Ovary (tissue), 9 donors: ENCODE results near the gene ATP6V0A1. TPM values are rescaled to one million over a fixed set of nuclear protein-coding genes. Genes with fewer than 3 reads are reported as not detected.

Source experiments
- DNase-seq, 5 donors: peaks; one replicate each; pipeline ENCODE4 v3.0.0-alpha.2; 2019 to 2020
- H3K27ac ChIP-seq, 2 donors: fragments of 200-600 bp; one replicate each; pipeline versions ENCODE4 v1.5.1 to v1.8.0; 2019 to 2022
- H3K27me3 ChIP-seq: fragments of 200-600 bp; one replicate; pipeline ENCODE4 v1.8.0; 2022
- H3K36me3 ChIP-seq: fragments of 200-600 bp; sonication (generic); one replicate; pipeline ENCODE4 v1.5.1; 2019
- H3K4me1 ChIP-seq: one replicate; pipeline ENCODE4 v1.8.1; 2013; ENCODE audit warnings: mild to moderate bottlenecking, moderate library complexity; ENCODE audit not compliant: insufficient read depth
- H3K4me3 ChIP-seq: fragments of 200-600 bp; sonication (generic); one replicate; pipeline ENCODE4 v1.5.1; 2017
- H3K9me3 ChIP-seq, 2 donors: fragments of 200-600 bp in 1 of 2; sonication (generic) in 1 of 2; one replicate each; pipeline versions ENCODE4 v1.5.1 to v1.8.1; 2013 to 2019; ENCODE audit warnings: mild to moderate bottlenecking in 1 of 2, moderate library complexity in 1 of 2
- EP300 ChIP-seq: sonication (generic); formaldehyde crosslinking; IDR thresholded peaks from one replicate; pipeline ENCODE4 v1.6.1; 2017; ENCODE audit warnings: antibody characterized with exemption
- POLR2A ChIP-seq: fragments of 450-650 bp; IDR thresholded peaks from one replicate; pipeline ENCODE4 v1.6.1; 2017; ENCODE audit warnings: antibody characterized with exemption, mild to moderate bottlenecking, moderate library complexity
- WGBS, 3 donors: extraction: QIAGEN DNeasy Blood & Tissue Kit in 1 of 3; methylation state at CpG; one replicate each; pipeline versions ENCODE4 v1.1.5 to v1.1.7; 2013 to 2017; 5-methylcytosine and 5-hydroxymethylcytosine counted together
- intact Hi-C, 4 donors: fragments of 100-400 bp; cut with DNase I; formaldehyde crosslinking; loops; one replicate each; pipeline versions ENCODE4 v1.11.0 to v1.15.1; 2022 to 2023
- polyA plus RNA-seq, 2 donors: library from polyadenylated mRNA; stranded (reverse); fragments of 200-250 nt in 1 of 2; fragments of 350-450 nt in 1 of 2; fragmentation: Illumina TruSeq in 1 of 2; extraction: RNeasy Lipid Tissue Mini Kit (QIAGEN cat#74804) in 1 of 2; gene quantifications; one replicate each; pipeline ENCODE4 v1.2.3, GENCODE V29; 2013 to 2014
- total RNA-seq, 7 donors: library from RNA; depleted of rRNA in 2 of 7; stranded (reverse); fragments of >200 nt in 2 of 7; fragmentation: NEBNext Ultra II Directional in 3 of 7; extraction: Animal tissue kit (Norgen Biotek cat#: 25700) in 3 of 7; gene quantifications; one replicate each; pipeline versions ENCODE4 v1.1.0 to v1.2.4, GENCODE V29; 2016 to 2023
- TF ChIP-seq, protein P1 (sequence below), 3 donors: fragments of 450-650 bp in 2 of 3; fragments of 200-600 bp in 1 of 3; IDR thresholded peaks; one replicate each; pipeline versions ENCODE4 v1.5.1 to v1.8.0; 2016 to 2022; ENCODE audit warnings: antibody characterized with exemption in 3 of 3, mild to moderate bottlenecking in 1 of 3
- donor health status: DM: no; HTN: no; CAD: no; lungs with moderate emphysema.
- donor health status: DM: no; HTN: no; CAD: no.
- donor health status: Bipolar disorder and iron deficiency.
- donor health status: DM: yes; HTN: yes; CAD: no.
- donor health status: DM: no; HTN: no; CAD: no.
- donor health status: DM: yes; HTN: yes; CAD: no.

ATP6V0A1 gene
- total and polyA plus RNA-seq, 9 donors: 36.3 to 118 (median 74.1) TPM

DNA sequence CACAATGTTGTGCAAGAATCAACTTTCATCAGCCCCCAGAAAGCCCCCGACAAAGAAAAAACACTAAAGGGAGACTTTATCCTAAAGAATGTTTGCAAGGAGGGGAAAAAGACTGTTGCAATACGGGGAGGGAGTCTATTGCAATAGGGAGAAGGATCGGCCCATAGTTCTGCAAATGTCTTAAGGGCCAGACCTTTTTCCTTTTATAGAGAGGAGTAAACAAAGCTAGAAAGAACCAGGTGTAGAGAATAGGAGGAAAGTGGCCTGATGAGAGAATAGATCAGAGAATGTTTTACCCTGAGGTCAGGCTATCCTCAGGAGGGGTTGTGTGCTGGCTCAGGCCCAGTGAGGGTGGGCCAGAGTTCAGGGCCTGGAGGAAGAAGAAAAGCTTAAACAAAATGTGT lies 26.9 kb upstream of the ATP6V0A1 start:
- H3K4me3 ChIP-seq: no peak overlapping the region
- 24 to 39% (median 28%) methylated on average over 3 of the region's 3 CpGs for WGBS, 3 donors
- no peaks in the 10 kb centered on the region for H3K9me3 ChIP-seq
- no peak overlapping the region for H3K27ac ChIP-seq
- TF ChIP-seq POLR2A (no peak), EP300 (no peak)
- TF ChIP-seq, protein P1, sequence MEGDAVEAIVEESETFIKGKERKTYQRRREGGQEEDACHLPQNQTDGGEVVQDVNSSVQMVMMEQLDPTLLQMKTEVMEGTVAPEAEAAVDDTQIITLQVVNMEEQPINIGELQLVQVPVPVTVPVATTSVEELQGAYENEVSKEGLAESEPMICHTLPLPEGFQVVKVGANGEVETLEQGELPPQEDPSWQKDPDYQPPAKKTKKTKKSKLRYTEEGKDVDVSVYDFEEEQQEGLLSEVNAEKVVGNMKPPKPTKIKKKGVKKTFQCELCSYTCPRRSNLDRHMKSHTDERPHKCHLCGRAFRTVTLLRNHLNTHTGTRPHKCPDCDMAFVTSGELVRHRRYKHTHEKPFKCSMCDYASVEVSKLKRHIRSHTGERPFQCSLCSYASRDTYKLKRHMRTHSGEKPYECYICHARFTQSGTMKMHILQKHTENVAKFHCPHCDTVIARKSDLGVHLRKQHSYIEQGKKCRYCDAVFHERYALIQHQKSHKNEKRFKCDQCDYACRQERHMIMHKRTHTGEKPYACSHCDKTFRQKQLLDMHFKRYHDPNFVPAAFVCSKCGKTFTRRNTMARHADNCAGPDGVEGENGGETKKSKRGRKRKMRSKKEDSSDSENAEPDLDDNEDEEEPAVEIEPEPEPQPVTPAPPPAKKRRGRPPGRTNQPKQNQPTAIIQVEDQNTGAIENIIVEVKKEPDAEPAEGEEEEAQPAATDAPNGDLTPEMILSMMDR (IDR thresholded peaks at IDR 0.05): no peak
- H3K27me3 ChIP-seq: no peaks in the 10 kb centered on the region
- H3K36me3 ChIP-seq: no peaks in the 10 kb centered on the region
- H3K4me1 ChIP-seq: peaks cover 6% of the 10 kb centered on the region
- intact Hi-C loops: no loop called here
- peak in 1 of 5 donors; percentile 46 for DNase-seq

DNA sequence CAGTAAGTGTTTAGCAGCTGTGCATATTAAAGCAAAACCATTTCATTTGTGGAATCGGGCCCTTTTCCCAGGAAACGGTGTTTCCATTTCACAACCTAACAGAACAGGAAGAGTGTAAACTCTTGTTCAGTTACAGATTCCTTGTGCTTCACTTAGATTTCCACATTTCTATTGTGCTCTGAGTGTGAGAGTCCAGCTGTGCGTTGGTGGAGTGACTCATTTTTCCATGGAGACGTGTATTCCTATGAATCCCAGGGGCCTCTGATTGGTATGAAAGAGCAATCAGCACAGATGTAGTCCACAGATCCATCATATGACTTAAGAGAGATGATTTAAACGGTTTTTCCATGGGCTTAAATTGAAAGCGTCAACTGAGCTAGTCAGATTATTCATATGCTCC lies 22.3 kb upstream of the ATP6V0A1 start:
- H3K4me1 ChIP-seq: peaks cover 2% of the 10 kb centered on the region

DNA sequence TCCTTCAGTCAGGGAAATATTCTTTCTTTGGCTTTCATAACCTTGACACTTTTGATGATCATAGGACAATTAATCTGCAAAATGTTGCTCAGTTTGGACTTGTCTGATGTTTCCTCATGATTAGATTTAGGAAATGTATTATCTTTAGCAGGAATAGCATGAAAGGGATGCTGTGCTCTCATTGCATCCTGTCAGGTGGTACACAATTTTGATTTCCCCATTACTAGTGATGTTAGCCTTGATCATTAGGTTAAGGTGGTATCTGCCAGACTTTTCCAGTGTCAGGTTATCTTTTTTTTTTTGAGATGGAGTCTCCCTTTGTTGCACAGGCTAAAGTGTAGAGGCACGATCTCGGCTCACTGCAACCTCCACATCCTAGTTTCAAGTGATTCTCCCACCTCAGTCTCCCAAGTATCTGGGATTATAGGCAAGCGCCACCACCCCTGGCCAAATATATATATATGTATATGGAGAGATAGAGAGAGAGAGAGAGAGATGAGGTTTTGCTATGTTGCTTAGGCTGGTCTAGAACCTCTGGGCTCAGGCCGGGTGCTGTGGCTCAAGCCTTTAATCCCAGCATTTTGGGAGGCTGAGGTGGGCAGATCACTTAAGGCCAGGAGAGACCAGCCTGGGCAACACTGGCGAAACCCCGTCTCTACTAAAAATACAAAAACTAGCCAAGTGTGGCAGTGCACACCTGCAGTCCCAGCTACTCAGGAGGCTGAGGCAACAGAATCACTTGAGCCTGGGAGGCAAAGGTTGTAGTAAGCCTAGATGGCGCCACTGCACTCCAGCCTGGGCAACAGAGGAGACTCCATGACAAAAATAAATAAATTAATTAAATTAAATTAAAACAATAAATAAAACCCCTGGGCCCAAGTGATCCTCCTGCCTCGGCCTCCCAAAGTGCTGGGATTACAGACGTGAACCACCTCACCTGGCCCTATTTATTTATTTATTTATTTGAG lies 19.8 kb upstream of the ATP6V0A1 start:
- no peaks in the 10 kb centered on the region for H3K36me3 ChIP-seq
- no peaks in the 10 kb centered on the region for H3K27me3 ChIP-seq
- H3K4me1 ChIP-seq: no peaks in the 10 kb centered on the region
- DNase-seq: no peak
- H3K4me3 ChIP-seq: no peak overlapping the region
- H3K9me3 ChIP-seq: no peaks in the 10 kb centered on the region
- 91 to 95% (median 93%) methylated on average over 9 of the region's 9 CpGs for WGBS, 3 donors
- intact Hi-C loops: no loop called here
- no peak overlapping the region for H3K27ac ChIP-seq
- TF ChIP-seq EP300: no peak
- no peak for TF ChIP-seq POLR2A
- TF ChIP-seq, protein P1 (IDR thresholded peaks at IDR 0.05): no peak

More for the DNA sequence above, 22.3 kb upstream of the ATP6V0A1 start:
- intact Hi-C loops: no loop called here
- TF ChIP-seq, protein P1 (IDR thresholded peaks at IDR 0.05): no peak
- TF ChIP-seq POLR2A: no peak
- no peak for TF ChIP-seq EP300
- 24 to 34% (median 26%) methylated on average over 6 of the region's 6 CpGs for WGBS, 3 donors
- Histone ChIP-seq H3K27ac (no peak overlapping the region), H3K36me3 (no peaks in the 10 kb centered on the region), H3K4me3 (no peak overlapping the region), H3K9me3 (no peaks in the 10 kb centered on the region), H3K27me3 (no peaks in the 10 kb centered on the region)
- peak in 1 of 5 donors; percentile 48 for DNase-seq

DNA sequence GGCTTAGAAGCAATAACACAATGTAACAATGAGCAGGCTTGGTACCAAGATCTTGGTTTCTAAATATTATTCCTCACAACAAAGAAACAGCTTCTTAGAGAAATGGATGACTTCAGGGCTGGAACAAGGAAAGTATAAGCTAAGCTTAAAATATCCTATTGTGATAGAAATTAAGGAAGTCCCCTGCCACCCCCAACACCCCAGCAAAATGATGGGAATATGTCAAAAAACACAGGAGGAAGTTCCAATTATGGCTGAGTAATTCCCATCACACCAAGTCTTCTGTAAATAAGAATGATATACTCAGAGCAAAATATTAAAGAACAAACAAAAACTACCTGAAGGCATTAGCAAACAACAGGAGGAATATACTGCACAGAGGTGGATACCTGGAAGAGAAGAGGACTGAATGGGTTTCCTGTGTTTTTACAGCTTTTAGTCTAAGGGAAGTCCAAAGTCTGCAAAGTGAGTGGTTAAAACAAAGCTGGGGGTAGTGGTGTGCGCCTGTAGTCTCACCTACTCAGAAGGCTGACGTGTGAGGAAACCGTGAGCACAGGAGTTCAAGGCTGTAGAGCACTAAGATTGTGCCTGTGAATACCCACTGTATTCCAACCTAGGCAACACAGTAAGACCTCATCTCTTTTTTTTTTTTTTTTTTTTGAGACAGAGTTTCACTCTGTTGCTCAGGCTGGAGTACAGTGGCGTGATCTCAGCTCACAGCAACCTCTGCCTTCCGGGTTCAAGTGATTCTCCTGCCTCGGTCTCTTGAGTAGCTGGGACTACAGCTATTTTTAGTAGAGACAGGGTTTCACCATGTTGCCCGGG lies 17.1 kb upstream of the ATP6V0A1 start:
- Histone ChIP-seq H3K27ac (no peak overlapping the region), H3K4me3 (no peak overlapping the region), H3K4me1 (no peaks in the 10 kb centered on the region), H3K27me3 (no peaks in the 10 kb centered on the region), H3K36me3 (no peaks in the 10 kb centered on the region), H3K9me3 (no peaks in the 10 kb centered on the region)
- 47 to 59% (median 56%) methylated on average over 7 of the region's 7 CpGs for WGBS, 3 donors
- TF ChIP-seq POLR2A: no peak
- TF ChIP-seq, protein P1 (IDR thresholded peaks at IDR 0.05): no peak
- intact Hi-C loops: no loop called here
- DNase-seq: no peak
